Measurements from ENCODE around the gene PRKAR2A.
"Not testable (repeated sequence)": the region's sequence is repeated elsewhere in the genome, so short reads cannot be mapped to it uniquely, and the experiment has no call there.

DNA sequence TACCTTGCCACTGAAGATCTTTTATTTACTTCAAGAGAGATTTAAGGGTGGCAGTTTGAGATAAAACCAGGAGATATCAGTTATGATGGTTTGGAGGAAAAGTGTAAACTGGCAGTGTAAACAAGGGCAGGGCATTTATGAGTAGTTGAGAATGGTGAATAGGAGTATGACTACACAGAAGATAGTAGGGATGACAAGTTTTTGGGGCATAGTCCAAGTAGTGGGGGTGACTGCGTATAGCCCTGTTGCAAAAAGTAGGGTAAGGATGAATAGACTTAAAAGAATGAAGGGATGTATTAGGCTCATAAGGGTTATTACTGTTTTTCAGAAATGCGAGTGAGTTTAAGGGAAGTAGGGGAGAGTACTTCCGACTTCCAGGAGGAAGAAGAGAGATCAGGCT is 124.4 kb downstream of the PRKAR2A start:
- TF ChIP-seq, protein P1, sequence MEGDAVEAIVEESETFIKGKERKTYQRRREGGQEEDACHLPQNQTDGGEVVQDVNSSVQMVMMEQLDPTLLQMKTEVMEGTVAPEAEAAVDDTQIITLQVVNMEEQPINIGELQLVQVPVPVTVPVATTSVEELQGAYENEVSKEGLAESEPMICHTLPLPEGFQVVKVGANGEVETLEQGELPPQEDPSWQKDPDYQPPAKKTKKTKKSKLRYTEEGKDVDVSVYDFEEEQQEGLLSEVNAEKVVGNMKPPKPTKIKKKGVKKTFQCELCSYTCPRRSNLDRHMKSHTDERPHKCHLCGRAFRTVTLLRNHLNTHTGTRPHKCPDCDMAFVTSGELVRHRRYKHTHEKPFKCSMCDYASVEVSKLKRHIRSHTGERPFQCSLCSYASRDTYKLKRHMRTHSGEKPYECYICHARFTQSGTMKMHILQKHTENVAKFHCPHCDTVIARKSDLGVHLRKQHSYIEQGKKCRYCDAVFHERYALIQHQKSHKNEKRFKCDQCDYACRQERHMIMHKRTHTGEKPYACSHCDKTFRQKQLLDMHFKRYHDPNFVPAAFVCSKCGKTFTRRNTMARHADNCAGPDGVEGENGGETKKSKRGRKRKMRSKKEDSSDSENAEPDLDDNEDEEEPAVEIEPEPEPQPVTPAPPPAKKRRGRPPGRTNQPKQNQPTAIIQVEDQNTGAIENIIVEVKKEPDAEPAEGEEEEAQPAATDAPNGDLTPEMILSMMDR (IDR thresholded peaks at IDR 0.05; ENCODE audit: extremely low read depth in 1 of 2, insufficient read depth in 1 of 2, low read depth in 1 of 2, low read length in 2 of 2) = not testable (repeated sequence)
- not testable (repeated sequence) for TF ChIP-seq EZH2 (IDR thresholded peaks at IDR 0.05; ENCODE audit: borderline replicate concordance, low read depth, low read length, severe bottlenecking)

Data from endothelial cell of umbilical vein (primary cell).